IPS-20b (cell line): Measurements from ENCODE around the gene MTX2.

Experiments used
- H3K27ac ChIP-seq: one replicate; pipeline ENCODE4 v1.5.1; 2013; ENCODE audit warnings: low read length
- H3K27me3 ChIP-seq: 2 replicates; pipeline ENCODE4 v1.6.1; 2013; ENCODE audit warnings: mild to moderate bottlenecking, low read length, inconsistent platforms; ENCODE audit not compliant: insufficient read depth
- H3K36me3 ChIP-seq: 2 replicates; pipeline ENCODE4 v1.6.1; 2013; ENCODE audit warnings: low read depth, mild to moderate bottlenecking, inconsistent platforms, low read length, moderate library complexity; ENCODE audit not compliant: insufficient read depth
- H3K4me1 ChIP-seq: 2 replicates; pipeline ENCODE4 v1.6.1; 2013; ENCODE audit warnings: mild to moderate bottlenecking, control low read depth, inconsistent platforms, low read length, moderate library complexity; ENCODE audit not compliant: insufficient read depth
- H3K4me3 ChIP-seq: 2 replicates; pipeline ENCODE4 v1.5.1; 2013; ENCODE audit warnings: mild to moderate bottlenecking, low read length, inconsistent platforms
- H3K9ac ChIP-seq: 2 replicates; pipeline ENCODE4 v1.6.1; 2013; ENCODE audit warnings: low read depth, mild to moderate bottlenecking, inconsistent platforms, low read length, moderate library complexity
- H3K9me3 ChIP-seq: 2 replicates; pipeline ENCODE4 v1.6.1; 2013; ENCODE audit warnings: mild to moderate bottlenecking, low read depth, low read length, inconsistent platforms; ENCODE audit not compliant: insufficient read depth

The MTX2 gene

DNA sequence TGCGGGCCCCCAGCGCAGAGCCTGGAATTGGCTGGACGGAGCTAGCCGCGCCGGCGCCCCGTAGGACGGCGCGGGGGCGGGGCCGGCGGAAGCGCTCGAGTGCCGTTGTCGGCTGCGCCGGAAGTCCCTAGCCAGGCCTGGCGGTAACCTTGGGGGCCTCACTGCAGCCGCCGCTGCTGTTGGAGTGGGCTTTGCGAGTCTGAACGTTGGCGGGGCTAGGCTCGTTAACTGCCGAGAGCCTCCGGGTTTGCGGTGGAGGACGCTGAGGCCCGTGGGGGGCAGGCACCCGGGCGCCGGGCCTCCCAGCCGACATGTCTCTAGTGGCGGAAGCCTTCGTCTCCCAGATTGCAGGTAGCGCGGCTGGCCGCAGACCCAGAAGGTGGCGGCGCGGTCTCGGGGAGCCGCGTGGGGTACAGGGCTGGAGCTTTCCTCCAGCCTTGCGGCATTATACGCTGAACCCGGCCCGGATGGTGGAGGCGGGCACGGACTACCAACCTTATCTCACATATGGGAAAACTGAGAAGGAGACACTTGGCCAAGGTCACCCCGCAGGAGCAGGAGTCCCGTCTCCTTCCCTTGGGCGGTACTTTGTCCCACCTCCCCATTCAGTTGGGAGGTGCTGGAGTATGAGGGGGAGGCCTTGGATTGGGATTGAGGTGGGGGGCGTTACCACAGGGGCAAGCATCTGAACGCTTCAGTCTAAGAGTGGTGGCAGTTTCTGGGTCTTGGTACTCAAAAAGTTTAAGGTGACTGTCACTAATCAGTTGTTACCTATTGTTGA lies at the start of gene MTX2:
MTX2 (plus strand) TSS at position 124 of the 781 bp plus-strand sequence; CDS start at position 312, 188 bp downstream.
- peak within 1 kb of the TSS; percentile 85 for H3K4me3 ChIP-seq
- peaks cover 7% of the 10 kb centered on the region; the same call in 1 of the 2 replicates for H3K4me1 ChIP-seq
- H3K36me3 ChIP-seq = no peaks in the 10 kb centered on the region
- H3K27ac ChIP-seq = peak within 1 kb of the TSS; percentile 69
- peak within 1 kb of the TSS; percentile 84 for H3K9ac ChIP-seq
- H3K27me3 ChIP-seq = 0 out of 2 replicates have a peak, but pooled peaks cover 5% of the 10 kb centered on the region
- no peaks in the 10 kb centered on the region for H3K9me3 ChIP-seq

DNA sequence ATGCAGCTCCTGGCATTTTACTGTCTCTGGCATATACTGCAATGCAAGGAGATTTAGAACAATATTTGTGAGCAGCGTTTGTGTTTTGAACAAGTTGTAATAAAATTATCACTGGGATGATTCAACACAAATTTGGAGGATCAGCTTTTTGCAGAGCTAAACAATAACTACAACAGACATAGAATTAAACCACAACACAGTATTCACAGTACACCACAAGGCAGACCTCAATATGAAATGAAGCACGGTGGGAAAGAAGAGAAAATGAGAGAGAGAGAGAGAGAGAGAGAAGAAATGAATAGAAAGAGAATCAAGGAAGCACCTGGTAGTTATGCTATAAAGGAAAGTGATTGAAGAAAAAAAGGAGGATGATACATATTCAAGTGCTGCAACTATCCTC lies 41.4 kb upstream of the MTX2 start:
- Histone ChIP-seq H3K27me3 (peaks cover 6% of the 10 kb centered on the region; the same call in 1 of the 2 replicates), H3K4me1 (no peaks in the 10 kb centered on the region), H3K27ac (no peak overlapping the region), H3K4me3 (no peak overlapping the region), H3K9ac (no peak overlapping the region), H3K9me3 (no peaks in the 10 kb centered on the region), H3K36me3 (no peaks in the 10 kb centered on the region)

DNA sequence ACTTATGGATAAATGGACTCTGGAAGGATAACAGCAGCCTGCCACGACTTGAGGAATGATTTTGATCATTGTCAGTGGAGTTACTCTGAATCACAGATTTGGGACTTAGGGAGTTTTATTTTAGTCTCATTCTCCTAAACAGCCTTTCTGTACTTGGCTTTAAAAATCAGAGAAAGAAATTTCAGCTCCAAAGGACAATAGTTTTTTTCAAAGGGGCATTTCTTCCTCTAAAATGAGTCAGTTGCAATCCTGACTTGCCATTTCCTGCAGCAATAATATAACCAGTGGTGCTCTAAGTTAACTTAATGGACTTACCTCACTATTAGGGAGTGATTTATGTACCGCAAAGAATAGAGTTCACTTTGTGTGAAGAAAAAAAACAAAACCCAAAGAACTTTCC lies 35.1 kb upstream of the MTX2 start:
- Histone ChIP-seq H3K9ac (no peak overlapping the region), H3K4me1 (no peaks in the 10 kb centered on the region), H3K4me3 (no peak overlapping the region), H3K36me3 (no peaks in the 10 kb centered on the region), H3K27me3 (no peaks in the 10 kb centered on the region), H3K9me3 (no peaks in the 10 kb centered on the region), H3K27ac (no peak overlapping the region)

DNA sequence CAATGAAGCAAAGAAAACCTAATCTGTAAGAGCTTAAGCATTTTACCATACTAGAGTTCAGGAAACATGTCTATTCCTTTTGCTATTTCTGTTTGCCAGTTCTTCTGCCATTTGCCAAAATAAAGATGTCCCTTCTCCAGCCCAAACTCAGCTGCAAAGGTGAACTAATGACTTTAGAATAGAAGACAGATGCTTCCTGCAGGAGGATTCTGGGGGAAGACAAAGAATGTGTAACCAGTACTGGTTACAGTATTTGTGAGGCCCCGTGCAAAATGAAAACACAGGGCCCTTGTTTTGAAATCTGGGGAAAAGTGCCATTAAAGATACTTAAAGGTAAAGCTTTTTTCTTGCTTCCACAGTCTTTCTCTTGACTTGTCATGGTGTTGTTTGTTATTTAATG lies 34.3 kb upstream of the MTX2 start:
- no peaks in the 10 kb centered on the region for H3K27me3 ChIP-seq
- no peak overlapping the region for H3K4me3 ChIP-seq
- no peaks in the 10 kb centered on the region for H3K36me3 ChIP-seq
- H3K9me3 ChIP-seq = no peaks in the 10 kb centered on the region
- H3K9ac ChIP-seq = no peak overlapping the region
- no peaks in the 10 kb centered on the region for H3K4me1 ChIP-seq
- H3K27ac ChIP-seq = no peak overlapping the region

DNA sequence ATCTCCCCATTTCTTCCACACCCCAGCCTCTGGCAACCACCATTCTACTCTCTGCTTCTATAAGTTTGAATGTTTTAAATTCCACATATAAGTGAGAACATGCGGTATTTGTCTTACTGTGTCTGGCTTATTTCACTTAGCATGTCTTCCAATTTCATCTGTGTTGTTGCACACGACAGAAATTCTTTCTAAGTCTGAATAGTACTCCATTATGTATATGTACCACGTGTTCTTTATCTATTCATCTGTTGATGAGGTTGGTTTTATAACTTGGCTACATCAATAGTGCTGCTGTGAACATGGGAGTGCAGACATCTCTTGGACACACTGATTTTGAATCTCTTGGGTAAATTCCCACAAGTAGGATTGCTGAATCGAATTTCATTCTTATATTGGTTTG lies 31.8 kb upstream of the MTX2 start:
- H3K4me3 ChIP-seq = no peak overlapping the region
- no peaks in the 10 kb centered on the region for H3K4me1 ChIP-seq
- H3K27me3 ChIP-seq = no peaks in the 10 kb centered on the region
- H3K27ac ChIP-seq = no peak overlapping the region
- H3K9ac ChIP-seq = no peak overlapping the region
- H3K9me3 ChIP-seq = no peaks in the 10 kb centered on the region
- H3K36me3 ChIP-seq = no peaks in the 10 kb centered on the region

DNA sequence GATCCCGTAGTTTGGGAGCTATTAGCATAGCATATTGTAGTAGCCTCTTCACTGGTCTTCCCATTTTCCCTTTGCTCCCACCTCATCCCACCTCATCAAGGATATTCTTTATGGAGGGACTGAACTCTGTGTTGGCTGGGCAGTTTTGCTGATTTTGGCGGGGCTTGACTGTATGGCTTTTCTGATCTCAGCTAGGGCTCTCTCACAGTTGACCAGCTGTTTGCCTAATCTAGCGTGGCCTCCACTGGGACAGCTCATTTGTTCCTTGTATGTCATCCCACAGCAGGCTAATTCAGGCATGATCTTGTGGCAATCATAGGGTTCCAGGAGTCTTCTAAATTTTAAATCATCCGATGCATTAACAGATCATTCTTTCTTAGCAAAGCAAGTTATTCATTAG lies 30.2 kb upstream of the MTX2 start:
- H3K27me3 ChIP-seq = no peaks in the 10 kb centered on the region
- H3K9ac ChIP-seq = no peak overlapping the region
- no peak overlapping the region for H3K4me3 ChIP-seq
- no peaks in the 10 kb centered on the region for H3K9me3 ChIP-seq
- no peaks in the 10 kb centered on the region for H3K4me1 ChIP-seq
- no peak overlapping the region for H3K27ac ChIP-seq
- H3K36me3 ChIP-seq = no peaks in the 10 kb centered on the region

DNA sequence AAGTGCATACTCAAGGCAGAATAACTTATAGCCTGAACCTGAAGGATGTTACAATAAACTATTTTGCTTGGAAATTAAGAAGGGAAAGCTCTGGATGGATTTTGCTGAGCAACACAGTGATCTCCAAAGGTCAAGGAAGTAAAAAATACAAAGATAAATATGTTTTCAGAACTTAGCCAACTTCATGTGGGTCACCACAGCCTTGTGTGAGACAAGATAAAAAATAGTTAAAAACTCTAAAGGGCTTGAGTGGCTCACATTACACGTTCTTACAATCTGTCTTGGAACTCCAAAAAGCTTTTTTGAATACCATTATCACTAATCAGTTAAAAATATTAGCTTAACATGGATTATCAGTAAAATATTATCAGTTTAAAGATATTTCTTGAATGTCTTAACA lies 28.9 kb upstream of the MTX2 start:
- H3K4me1 ChIP-seq = no peaks in the 10 kb centered on the region
- no peak overlapping the region for H3K4me3 ChIP-seq
- no peak overlapping the region for H3K27ac ChIP-seq
- H3K27me3 ChIP-seq = no peaks in the 10 kb centered on the region
- no peaks in the 10 kb centered on the region for H3K36me3 ChIP-seq
- H3K9ac ChIP-seq = no peak overlapping the region
- H3K9me3 ChIP-seq = no peaks in the 10 kb centered on the region

DNA sequence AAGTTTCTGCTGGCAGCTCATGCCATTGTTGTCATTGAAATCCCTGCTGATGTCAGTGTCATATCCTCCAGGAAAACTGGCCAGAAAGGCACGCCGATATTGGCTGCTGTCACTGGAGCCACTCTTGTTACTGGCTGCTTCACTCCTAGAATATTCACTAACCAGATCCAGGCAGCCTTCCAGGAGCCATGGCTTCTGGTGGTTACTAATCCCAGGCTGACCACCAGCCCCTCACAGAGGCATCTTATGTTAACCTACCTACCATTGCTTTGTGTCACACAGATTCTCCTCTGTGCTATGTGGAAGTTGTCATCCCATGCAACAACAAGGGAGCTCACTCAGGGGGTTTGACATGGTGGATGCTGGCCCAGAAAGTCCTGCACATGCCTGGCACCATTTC lies 27.0 kb upstream of the MTX2 start:
- Histone ChIP-seq H3K9me3 (no peaks in the 10 kb centered on the region), H3K9ac (no peak overlapping the region), H3K36me3 (no peaks in the 10 kb centered on the region), H3K4me3 (no peak overlapping the region), H3K27me3 (no peaks in the 10 kb centered on the region), H3K4me1 (no peaks in the 10 kb centered on the region), H3K27ac (no peak overlapping the region)

DNA sequence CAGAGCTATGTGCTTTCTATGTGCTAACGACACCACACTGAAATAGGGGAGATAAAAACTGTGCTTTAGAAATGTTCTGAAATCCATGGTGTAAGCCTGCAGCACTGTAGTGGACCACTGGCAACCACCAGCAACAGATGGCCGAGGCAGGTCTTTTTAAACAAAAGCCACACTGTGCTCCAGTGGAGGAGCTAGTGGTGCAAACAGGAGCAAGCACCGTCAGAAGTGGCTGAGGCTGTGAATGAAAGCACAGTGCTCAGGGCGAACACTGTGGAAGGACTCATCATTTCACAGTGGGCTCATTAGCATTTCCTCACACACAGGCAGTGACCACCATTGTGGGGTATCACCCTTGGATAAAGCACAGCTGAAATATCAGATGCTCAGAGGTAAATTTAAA lies 22.9 kb upstream of the MTX2 start:
- Histone ChIP-seq H3K27ac (no peak overlapping the region), H3K9me3 (no peaks in the 10 kb centered on the region), H3K9ac (no peak overlapping the region), H3K36me3 (no peaks in the 10 kb centered on the region), H3K4me3 (no peak overlapping the region), H3K4me1 (no peaks in the 10 kb centered on the region), H3K27me3 (no peaks in the 10 kb centered on the region)

DNA sequence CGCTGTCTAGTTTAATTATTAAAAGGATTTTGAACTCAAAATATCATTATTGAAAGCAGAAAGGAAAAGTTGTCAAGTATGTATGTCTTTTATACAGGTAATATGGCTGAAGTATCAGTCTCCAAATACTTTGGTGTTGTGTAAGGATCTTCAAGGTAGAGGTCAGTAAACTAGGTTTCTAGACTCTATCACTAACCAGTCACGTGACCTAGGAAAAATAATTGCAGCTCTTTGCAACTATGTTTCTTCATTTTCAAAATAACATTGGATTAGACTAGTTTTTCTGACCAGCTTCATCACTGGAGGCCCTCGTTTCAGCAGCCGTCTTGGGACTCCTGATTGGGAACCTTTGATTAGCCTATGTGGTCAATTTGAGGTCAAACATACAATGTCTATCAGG lies 21.4 kb upstream of the MTX2 start:
- Histone ChIP-seq H3K9ac (no peak overlapping the region), H3K9me3 (no peaks in the 10 kb centered on the region), H3K27ac (no peak overlapping the region), H3K36me3 (no peaks in the 10 kb centered on the region), H3K4me3 (no peak overlapping the region), H3K4me1 (no peaks in the 10 kb centered on the region), H3K27me3 (no peaks in the 10 kb centered on the region)

DNA sequence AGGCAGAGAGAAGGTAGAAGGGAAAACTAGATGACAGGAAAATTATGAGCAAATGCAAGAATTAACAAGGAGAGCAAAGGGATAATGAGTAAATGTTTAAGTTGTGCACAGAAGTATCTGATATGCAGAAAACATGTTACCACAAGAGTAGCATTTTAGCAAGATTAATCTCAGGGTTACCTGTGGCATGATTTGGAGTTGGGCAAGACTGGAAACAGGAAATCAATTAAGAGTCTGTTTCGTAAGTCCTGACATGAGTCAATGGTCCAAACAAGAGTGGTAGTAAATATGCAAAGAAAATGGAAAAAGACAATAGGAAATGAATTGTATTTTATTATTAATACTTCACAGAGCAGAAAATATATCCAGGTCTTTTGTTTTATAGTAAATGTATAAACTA lies 17.3 kb upstream of the MTX2 start:
- H3K9ac ChIP-seq = no peak overlapping the region
- no peaks in the 10 kb centered on the region for H3K4me1 ChIP-seq
- no peak overlapping the region for H3K27ac ChIP-seq
- no peaks in the 10 kb centered on the region for H3K36me3 ChIP-seq
- no peak overlapping the region for H3K4me3 ChIP-seq
- no peaks in the 10 kb centered on the region for H3K9me3 ChIP-seq
- no peaks in the 10 kb centered on the region for H3K27me3 ChIP-seq

DNA sequence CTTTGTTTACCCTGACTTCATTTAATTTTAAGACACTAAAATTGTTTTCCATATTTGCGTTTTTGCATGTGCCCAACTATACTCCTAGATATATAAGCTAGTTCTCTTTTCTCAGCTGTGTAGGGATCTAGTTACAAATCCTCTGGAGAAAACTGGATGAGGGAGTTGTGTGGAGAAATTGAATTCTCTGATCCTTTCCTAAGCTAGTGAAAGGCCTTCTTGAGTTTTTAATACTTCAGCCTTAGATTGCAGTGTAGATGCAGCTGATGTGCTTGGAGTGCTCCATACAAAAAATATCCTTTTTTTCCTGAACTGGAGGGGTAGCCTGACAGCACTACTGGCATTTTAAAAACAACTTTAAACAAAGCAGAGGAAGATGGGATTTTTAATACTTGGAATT lies 8.6 kb upstream of the MTX2 start:
- no peaks in the 10 kb centered on the region for H3K27me3 ChIP-seq
- no peak overlapping the region for H3K4me3 ChIP-seq
- H3K27ac ChIP-seq = no peak overlapping the region
- H3K9ac ChIP-seq = no peak overlapping the region
- H3K36me3 ChIP-seq = no peaks in the 10 kb centered on the region
- no peaks in the 10 kb centered on the region for H3K9me3 ChIP-seq
- H3K4me1 ChIP-seq = no peaks in the 10 kb centered on the region
